ENCODE measurements around the gene CDRT4.

DNA sequence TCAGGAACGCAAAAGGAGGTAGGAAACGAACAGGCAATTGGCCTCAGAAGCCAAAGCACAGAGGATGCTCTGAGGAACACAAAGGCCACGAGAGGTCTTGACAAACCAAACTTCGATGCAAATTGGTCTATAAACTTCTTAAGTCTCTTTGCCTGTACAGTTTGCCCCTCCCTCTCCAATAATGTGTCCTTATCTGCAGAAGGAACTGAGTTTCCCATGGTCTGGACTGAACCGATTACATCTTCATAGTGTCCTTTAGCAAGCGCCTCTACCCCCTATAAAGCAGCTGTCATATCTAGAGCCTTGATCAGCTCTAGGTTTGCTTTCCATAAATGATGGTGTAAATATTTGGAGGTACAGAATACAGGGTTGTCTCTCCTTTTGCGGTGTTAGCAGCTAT lies 3.1 kb upstream of the CDRT4 start:
- TF ChIP-seq, protein P1, sequence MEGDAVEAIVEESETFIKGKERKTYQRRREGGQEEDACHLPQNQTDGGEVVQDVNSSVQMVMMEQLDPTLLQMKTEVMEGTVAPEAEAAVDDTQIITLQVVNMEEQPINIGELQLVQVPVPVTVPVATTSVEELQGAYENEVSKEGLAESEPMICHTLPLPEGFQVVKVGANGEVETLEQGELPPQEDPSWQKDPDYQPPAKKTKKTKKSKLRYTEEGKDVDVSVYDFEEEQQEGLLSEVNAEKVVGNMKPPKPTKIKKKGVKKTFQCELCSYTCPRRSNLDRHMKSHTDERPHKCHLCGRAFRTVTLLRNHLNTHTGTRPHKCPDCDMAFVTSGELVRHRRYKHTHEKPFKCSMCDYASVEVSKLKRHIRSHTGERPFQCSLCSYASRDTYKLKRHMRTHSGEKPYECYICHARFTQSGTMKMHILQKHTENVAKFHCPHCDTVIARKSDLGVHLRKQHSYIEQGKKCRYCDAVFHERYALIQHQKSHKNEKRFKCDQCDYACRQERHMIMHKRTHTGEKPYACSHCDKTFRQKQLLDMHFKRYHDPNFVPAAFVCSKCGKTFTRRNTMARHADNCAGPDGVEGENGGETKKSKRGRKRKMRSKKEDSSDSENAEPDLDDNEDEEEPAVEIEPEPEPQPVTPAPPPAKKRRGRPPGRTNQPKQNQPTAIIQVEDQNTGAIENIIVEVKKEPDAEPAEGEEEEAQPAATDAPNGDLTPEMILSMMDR (IDR thresholded peaks at IDR 0.05), result no peak
- no peak for TF ChIP-seq POLR2A (IDR thresholded peaks at IDR 0.05)
